Stimulated activated CD8-positive, alpha-beta memory T cell treated with anti-CD3 and anti-CD28 coated beads, Interleukin-4, amount 100 ng/mL, for 4 hours (primary cell): ENCODE data around the gene HCFC1.
A peak's percentile ranks its signal among the peaks of the same experiment; 100 is the strongest.

Experiments used
- DNase-seq, 2 donors: peaks; one replicate each; pipeline ENCODE4 v3.0.0-alpha.2; 2020; ENCODE audit warnings: low read depth in 2 of 2, low spot score in 1 of 2

The HCFC1 gene

DNA sequence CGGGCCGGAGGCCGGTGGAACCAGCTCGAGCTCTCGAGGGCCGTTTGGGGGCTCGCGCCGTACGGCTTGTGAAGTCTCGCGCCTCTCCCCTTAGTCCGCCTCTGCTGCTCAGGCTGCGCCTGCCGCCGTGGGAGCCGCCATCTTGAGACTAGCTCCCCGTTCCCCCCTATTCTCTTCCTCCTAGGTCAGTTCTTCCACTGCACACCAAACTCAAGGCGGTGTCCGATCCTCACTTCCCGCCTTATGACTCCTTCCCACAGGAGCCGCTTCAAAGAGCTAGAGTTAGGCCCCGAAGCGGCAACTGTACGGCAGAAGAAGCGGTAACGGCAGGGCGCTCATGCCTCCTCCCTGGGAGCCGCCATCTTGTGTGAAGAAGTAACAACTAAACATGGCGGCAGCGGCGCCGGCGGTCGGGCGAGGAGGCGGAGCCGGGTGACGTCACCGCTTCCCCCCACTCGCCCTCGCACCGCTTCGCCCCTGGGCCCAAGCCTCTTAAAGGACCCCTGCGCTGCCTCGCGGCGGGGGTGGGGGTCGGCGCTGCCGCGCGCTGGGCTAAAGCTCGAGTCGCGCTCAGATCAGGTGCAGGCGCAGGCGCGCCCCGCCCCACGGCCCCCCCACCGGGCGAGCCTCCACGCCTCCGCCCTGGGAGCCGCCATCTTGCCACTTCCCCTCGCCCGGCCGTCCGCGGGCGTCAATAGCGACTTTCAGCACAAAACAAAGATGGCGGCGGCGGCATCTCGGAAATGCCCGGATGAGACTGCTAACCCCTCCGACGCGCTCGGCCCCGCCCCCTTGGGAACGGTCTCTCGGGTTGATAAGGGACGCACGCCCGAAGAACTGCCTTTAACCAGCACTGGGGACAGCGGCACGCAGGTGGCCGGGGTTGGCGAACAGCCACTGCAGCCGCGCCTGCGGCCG, at the start of gene HCFC1:
Gene HCFC1, minus strand, starts transcription at position 369 of the 918 bp plus-strand sequence. CDS start 978 bp downstream, outside the sequence.
- DNase-seq, result peak; percentile 72 to 89

- no peak for DNase-seq
These were observed 49.6 kb upstream of the HCFC1 start for GRCh38 chrX:154021131-154021611.

DNA sequence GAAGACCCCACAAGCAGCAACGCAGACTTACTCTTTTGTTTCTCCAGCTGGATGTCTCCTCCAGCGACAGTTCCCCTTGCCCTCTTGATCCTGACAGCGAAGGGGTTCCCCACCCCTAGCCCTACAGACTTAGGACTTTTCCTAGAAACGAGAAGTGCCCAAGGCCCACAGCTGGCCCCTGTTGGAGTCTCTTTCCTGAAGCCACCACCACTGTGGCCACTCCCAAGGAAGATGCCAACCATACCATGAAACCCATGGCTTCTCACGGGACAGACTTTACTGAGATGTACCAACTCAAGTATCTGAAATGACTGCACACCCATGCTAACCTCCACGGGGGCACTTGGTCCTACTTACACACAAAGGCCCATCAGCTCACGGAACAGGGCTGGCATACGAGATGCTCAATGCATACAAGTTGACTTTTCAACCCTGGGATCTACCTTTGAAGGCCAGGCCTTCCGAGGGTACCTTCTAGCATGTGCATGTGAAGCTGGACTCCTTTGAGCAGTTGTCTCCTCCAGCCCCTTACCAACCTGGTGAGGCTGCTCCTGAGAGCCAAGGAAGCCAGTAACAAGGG, 49.0 kb upstream of the HCFC1 start:
- no peak for DNase-seq

- DNase-seq, result peak in 1 of 2 donors; percentile 25
These were observed 48.3 kb upstream of the HCFC1 start, which contains the start of gene IRAK1 for GRCh38 chrX:154019633-154020528. Gene IRAK1 (minus strand): TSS chrX:154019902. CDS start chrX:154019812, 90 bp downstream.

- DNase-seq, result no peak
These were observed 47.5 kb upstream of the HCFC1 start for GRCh38 chrX:154019061-154019621.

DNA sequence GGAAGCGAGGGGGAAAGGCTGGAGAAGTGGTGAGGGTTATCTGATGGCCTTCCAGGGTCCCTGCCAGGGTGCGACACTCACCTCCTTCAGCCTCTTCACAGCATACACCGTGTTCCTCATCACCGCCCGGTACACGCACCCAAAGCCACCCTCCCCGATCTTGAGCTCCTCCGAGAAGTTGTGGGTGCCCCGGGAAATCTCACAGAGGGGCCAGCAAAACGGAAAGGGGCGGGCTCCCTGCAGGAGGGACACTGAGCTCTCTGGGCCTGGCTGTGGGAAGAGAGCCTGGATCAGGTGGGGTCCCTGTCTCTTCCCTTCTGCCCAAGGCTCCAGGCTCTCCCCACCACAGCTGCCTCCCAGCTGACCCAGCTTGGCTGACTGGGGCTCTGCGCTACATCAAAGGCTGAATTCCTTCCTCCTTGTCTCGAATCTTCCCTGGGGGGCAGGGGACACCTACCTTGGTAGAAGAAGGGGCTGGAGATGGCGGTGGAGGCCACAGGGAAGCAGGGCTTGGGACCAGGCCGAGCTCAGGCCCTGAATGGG, 47.0 kb upstream of the HCFC1 start:
- no peak for DNase-seq

GRCh38 chrX:154017766-154018517, 46.3 kb upstream of the HCFC1 start:
- DNase-seq, result no peak

GRCh38 chrX:154016366-154017076, 44.9 kb upstream of the HCFC1 start:
- DNase-seq, result no peak

GRCh38 chrX:154015581-154016264, 44.1 kb upstream of the HCFC1 start:
- DNase-seq, result no peak

DNA sequence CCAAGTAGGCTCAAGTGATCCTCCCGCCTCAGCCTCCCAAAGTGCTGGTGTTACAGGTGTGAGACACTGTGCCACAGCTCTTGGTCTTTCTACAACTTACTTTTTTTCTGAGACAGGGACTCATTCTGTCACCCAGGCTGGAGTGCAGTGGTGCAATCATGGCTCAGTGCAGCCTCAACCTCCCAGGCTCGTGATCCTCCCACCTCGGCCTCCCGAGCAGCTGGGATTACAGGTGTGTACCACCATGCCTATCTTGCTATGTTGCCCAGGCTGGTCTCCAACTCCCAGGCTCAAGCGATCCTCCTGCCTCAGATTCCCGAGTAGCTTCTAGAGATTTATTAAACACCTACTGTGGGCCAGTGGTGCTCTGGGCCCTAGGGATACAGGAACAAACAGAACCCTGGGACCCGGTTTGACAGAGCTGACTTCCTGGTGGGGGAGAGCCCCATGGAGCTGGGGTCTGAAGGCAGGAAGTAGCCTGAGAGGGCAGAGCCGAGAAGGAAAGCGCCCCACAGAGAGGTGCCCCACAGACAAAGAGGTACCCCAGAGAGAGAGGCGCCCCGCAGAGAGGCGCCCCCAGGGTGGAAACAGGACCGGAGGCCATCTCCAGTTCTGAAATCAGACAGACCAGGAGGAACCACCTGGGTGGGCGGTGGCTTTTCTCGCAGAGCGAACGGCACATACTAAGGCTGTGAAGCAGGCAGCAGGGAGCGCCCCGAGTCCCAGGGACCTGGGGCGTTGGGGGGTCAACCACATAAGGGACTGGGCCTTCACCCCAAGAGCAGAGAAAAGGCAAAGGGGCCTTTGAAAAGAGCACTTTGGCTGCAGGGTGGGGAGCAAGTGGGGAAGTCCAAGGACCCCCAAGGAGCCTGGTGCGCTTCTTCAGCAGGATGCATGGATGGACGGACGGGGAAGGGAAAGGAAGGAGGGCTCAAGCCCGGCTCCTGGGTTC, 43.1 kb upstream of the HCFC1 start:
- no peak for DNase-seq

GRCh38 chrX:154013614-154014360, 42.2 kb upstream of the HCFC1 start:
- DNase-seq, result peak in 1 of 2 donors; percentile 22

GRCh38 chrX:154013001-154013421, 41.4 kb upstream of the HCFC1 start:
- DNase-seq, result no peak

DNA sequence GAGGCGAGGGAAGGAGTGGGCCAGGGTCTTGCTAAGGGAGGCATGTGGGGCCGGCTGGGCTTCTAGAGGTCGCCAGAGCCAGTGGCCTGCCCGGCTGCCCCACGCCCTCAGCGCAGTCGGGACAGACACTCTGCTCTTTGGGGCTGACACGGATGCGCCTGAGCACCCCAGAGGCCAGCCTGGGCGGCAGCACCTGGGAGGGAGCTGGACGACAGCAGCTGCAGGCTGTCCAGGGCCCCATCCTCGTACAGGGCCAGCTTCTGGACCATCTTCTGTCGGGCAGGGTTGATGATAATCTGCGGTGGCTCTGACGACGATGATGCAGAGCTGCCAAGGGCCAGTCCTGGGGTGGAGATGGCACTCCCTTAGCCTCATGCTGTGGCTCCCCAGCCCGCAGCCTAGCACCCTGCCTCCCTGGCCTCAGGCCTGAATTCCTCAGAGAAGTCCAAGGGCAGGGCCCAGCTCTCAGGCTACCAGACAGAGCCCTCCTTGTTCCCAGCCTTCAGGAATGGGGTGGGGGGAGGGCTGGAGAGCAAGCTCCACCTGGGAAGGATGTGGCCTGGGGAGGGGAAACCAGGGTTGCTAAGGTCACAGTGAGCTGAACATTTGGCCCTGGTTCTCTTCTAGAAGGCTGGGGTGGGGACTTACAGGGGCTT, 40.8 kb upstream of the HCFC1 start:
- no peak for DNase-seq

GRCh38 chrX:154011376-154012335, 40.0 kb upstream of the HCFC1 start:
- no peak for DNase-seq
